GM19463 (cell line): Measurements from ENCODE around the gene LHFPL4.
"Not testable (repeated sequence)": the region's sequence is repeated elsewhere in the genome, so short reads cannot be mapped to it uniquely, and the experiment has no call there.

ENCODE experiments used
- ATAC-seq: cut with Tn5 transposase; IDR thresholded peaks from one replicate; pipeline ENCODE4 v1.9.1; 2021; ENCODE audit warnings: mild to moderate bottlenecking, moderate library complexity; ENCODE audit not compliant: unreplicated experiment

LHFPL4 gene

GRCh38 chr3:9553021-9553947 is at the start of gene LHFPL4:
Gene LHFPL4, minus strand, starts transcription at chr3:9553822. Its CDS starts 1,143 bp downstream, at chr3:9552679.
- ATAC-seq = no peak

- no peak for ATAC-seq
Observed at GRCh38 chr3:9602620-9603019, 49.0 kb upstream of the LHFPL4 start.

GRCh38 chr3:9601006-9601581 is 47.5 kb upstream of the LHFPL4 start:
- ATAC-seq = not testable (repeated sequence)

GRCh38 chr3:9600597-9600996 is 47.0 kb upstream of the LHFPL4 start:
- no peak for ATAC-seq

GRCh38 chr3:9598783-9599387 is 45.3 kb upstream of the LHFPL4 start:
- ATAC-seq = no peak

GRCh38 chr3:9595877-9596276 is 42.3 kb upstream of the LHFPL4 start:
- ATAC-seq = no peak

GRCh38 chr3:9591781-9592180 is 38.2 kb upstream of the LHFPL4 start:
- not testable (repeated sequence) for ATAC-seq

- ATAC-seq = no peak
Observed at GRCh38 chr3:9590282-9590791, 36.7 kb upstream of the LHFPL4 start.

- ATAC-seq = no peak
Observed at GRCh38 chr3:9583792-9584191, 30.2 kb upstream of the LHFPL4 start.

GRCh38 chr3:9583371-9583770 is 29.7 kb upstream of the LHFPL4 start:
- ATAC-seq = no peak

- ATAC-seq = no peak
Observed at GRCh38 chr3:9582332-9582731, 28.7 kb upstream of the LHFPL4 start.

- no peak for ATAC-seq
Observed at GRCh38 chr3:9581742-9582141, 28.1 kb upstream of the LHFPL4 start.

- ATAC-seq = no peak
Observed at GRCh38 chr3:9569054-9569453, 15.4 kb upstream of the LHFPL4 start.

- ATAC-seq = no peak
Observed at GRCh38 chr3:9565316-9565715, 11.7 kb upstream of the LHFPL4 start.

GRCh38 chr3:9563851-9564250 is 10.2 kb upstream of the LHFPL4 start:
- no peak for ATAC-seq

- not testable (repeated sequence) for ATAC-seq
Observed at GRCh38 chr3:9560056-9560455, 6.4 kb upstream of the LHFPL4 start.

GRCh38 chr3:9553948-9554513 is 409 bp upstream of the LHFPL4 start:
- ATAC-seq = no peak

GRCh38 chr3:9552252-9552999 is 1.2 kb downstream of the LHFPL4 start:
- ATAC-seq = no peak

GRCh38 chr3:9550999-9551398 is 2.6 kb downstream of the LHFPL4 start:
- ATAC-seq = no peak

GRCh38 chr3:9549600-9549999 is 4.0 kb downstream of the LHFPL4 start:
- ATAC-seq = no peak

- no peak for ATAC-seq
Observed at GRCh38 chr3:9548991-9549390, 4.6 kb downstream of the LHFPL4 start.
